Type B pancreatic cell (in vitro differentiated cells): Measurements from ENCODE around the gene TMEM156. TPM values are rescaled to one million over a fixed set of nuclear protein-coding genes. Genes with fewer than 3 reads are reported as not detected.

Experiments used
- DNase-seq: peaks from one replicate; pipeline ENCODE4 v3.0.0; 2021; ENCODE audit warnings: mixed read lengths; ENCODE audit not compliant: unreplicated experiment; ENCODE audit errors: extremely low spot score
- H3K27ac Mint-ChIP-seq: 2 replicates; pipeline ENCODE4 v1.8.0; 2021; ENCODE audit warnings: mild to moderate bottlenecking, mixed read lengths
- H3K27me3 Mint-ChIP-seq: 2 replicates; pipeline ENCODE4 v1.8.0; 2021; ENCODE audit warnings: mixed read lengths
- H3K36me3 Mint-ChIP-seq: 2 replicates; pipeline ENCODE4 v1.8.0; 2021; ENCODE audit warnings: mixed read lengths
- H3K4me1 Mint-ChIP-seq: one replicate; pipeline ENCODE4 v1.8.0; 2021; ENCODE audit warnings: mixed read lengths; ENCODE audit not compliant: unreplicated experiment
- H3K4me3 Mint-ChIP-seq: 2 replicates; pipeline ENCODE4 v1.8.0; 2021; ENCODE audit warnings: mild to moderate bottlenecking, mixed read lengths
- H3K9me3 Mint-ChIP-seq: 2 replicates; pipeline ENCODE4 v1.8.0; 2021; ENCODE audit warnings: mixed read lengths
- total RNA-seq: library from RNA; stranded (reverse); gene quantifications from 2 replicates; pipeline ENCODE4 v1.2.1, GENCODE V29; 2021; ENCODE audit warnings: low replicate concordance
- TF ChIP-seq, protein P1 (sequence below): fragments of 200-600 bp; sonication (generic); conservative IDR thresholded peaks from 2 replicates; pipeline ENCODE4 v1.5.0; 2021; ENCODE audit warnings: antibody characterized with exemption, mild to moderate bottlenecking

TMEM156 gene
- total RNA-seq, 1 donor from 2014 or later = not detected

DNA sequence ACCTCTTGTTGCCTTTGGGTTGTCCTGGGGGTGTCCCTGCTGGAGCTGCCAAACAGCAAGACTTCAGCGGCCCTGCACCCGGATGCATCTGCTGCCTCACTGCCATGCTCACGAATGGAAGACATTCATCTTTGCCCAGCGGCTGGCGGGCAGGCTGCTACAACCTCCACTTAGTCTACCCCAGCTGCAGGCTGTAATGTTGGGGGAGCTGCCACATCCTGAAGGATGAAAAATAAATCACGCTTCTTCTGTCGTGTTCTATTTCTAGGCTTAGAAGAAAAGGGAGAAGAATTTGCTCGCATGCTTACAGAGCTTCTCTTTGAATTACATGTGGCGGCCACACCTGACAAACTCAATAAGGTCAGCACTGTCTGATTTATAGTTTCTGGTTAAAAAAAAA, 103.2 kb downstream of the TMEM156 start:
- Mint-ChIP-seq H3K27me3 (no peaks in the 10 kb centered on the region), H3K9me3 (no peaks in the 10 kb centered on the region), H3K4me1 (peaks cover 17% of the 10 kb centered on the region), H3K36me3 (peaks cover 14% of the 10 kb centered on the region), H3K4me3 (no peak overlapping the region), H3K27ac (no peak overlapping the region)
- DNase-seq = no peak
- TF ChIP-seq, protein P1, sequence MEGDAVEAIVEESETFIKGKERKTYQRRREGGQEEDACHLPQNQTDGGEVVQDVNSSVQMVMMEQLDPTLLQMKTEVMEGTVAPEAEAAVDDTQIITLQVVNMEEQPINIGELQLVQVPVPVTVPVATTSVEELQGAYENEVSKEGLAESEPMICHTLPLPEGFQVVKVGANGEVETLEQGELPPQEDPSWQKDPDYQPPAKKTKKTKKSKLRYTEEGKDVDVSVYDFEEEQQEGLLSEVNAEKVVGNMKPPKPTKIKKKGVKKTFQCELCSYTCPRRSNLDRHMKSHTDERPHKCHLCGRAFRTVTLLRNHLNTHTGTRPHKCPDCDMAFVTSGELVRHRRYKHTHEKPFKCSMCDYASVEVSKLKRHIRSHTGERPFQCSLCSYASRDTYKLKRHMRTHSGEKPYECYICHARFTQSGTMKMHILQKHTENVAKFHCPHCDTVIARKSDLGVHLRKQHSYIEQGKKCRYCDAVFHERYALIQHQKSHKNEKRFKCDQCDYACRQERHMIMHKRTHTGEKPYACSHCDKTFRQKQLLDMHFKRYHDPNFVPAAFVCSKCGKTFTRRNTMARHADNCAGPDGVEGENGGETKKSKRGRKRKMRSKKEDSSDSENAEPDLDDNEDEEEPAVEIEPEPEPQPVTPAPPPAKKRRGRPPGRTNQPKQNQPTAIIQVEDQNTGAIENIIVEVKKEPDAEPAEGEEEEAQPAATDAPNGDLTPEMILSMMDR = no peak

DNA sequence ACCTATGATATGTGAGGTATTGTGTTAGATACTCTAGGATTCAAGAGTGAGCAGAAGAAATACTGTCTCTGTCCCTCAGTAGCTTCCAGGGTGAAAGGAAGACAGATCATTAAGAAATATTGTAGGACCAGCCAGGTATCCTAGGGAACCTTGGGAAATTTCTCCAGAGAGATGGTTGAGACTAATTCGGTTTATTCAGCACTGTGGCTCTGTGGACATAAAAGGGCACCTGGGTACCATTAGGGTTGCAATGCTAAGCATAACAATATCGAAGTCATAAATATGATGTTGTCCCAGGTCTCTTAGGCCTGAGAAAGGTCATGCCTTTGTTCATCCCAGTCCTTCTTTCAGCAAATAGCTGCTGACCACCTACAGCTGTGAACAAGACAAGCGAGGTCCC, 103.6 kb downstream of the TMEM156 start:
- Mint-ChIP-seq H3K9me3 (no peaks in the 10 kb centered on the region), H3K4me1 (peaks cover 17% of the 10 kb centered on the region), H3K36me3 (peaks cover 14% of the 10 kb centered on the region), H3K27me3 (no peaks in the 10 kb centered on the region), H3K4me3 (no peak overlapping the region), H3K27ac (no peak overlapping the region)
- TF ChIP-seq, protein P1 = no peak
- DNase-seq = no peak

DNA sequence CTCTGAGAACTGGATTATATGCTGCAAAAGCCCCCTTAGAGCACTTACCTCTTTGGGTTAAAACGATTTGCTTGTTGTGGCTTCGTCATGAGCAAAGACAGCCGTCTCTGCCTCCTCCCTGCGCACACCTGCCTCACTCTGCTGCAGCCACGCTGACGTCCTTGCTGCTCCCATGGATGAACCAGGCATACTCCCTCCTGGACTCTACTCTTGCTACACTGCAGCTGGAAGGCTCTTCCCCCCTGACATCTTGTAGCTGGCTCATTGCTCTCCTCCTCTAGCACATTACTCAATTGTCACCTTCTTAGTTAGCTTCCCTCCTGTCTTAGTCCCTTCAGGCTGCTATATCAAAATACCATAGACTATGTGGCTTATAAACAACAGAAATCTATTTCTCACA, 105.3 kb downstream of the TMEM156 start:
- no peak for DNase-seq
- Mint-ChIP-seq H3K4me1 (peaks cover 17% of the 10 kb centered on the region), H3K9me3 (no peaks in the 10 kb centered on the region), H3K27me3 (no peaks in the 10 kb centered on the region), H3K36me3 (peaks cover 10% of the 10 kb centered on the region), H3K4me3 (no peak overlapping the region), H3K27ac (no peak overlapping the region)
- TF ChIP-seq, protein P1 = no peak

DNA sequence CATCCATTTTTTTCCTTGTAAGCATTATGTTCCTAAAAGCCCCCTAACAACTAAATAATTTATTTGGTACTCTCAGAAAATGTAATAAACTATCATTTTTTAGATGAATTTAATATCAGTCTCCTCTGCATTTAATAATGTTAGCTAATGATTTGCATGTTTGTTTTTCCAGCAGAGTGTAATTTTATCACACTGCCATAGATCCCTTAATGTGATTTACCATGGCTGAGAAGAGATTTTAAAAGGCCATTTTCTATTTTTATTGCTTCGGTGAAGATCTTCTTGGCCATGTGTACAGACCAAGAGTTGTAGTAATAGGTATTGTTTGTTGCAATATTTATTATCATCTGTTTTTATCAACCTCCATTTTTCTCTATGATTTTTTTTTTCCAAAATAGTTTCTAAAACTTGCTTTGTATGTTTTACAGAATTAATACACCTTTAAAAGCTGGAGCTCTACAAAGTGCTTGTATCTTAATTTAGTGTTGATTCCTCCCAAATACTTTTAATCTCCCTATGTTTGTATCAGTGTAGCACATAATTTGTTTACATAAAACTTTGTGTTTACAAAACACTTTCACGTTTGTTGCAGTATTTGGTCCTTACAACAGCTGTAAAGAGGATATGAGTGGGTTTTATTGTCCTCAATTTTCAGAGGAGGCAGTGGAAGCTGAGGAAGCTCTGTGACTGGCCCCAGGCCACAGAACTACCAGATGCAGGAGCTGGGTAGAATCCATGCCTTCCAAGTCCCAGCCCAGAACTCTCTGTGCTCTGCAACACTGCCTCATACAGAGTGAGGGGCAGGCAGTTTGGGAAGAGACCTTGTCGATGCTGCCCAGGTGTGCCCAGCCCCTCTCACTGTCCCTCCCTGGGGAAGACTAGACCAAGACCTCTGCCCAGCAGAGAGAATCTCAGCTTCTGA, 106.5 kb downstream of the TMEM156 start:
- TF ChIP-seq, protein P1 = no peak
- Mint-ChIP-seq H3K27ac (no peak overlapping the region), H3K36me3 (peaks cover 9% of the 10 kb centered on the region)

DNA sequence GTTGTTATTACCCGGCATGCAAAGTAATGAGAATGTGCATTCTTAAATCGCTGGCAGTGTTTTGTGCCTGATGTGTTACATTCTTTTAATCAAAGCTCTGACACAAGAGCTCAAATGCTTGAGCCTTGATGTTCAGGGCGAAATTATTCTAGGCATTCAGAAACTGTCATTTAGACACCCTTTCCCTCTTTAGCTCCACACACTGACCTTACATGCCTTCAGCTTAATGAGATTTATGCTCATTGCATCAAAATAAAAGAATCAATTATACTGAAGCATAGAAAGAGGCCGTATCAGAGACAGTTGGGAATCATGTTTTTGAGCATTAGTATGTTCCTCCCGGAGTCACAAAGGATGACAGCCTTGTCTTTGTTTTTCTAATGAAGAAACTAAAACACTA, 107.9 kb downstream of the TMEM156 start:
- no peak overlapping the region for H3K27ac Mint-ChIP-seq
- TF ChIP-seq, protein P1 = no peak
- peaks cover 5% of the 10 kb centered on the region for H3K4me1 Mint-ChIP-seq
- no peak overlapping the region for H3K4me3 Mint-ChIP-seq
- H3K27me3 Mint-ChIP-seq = no peaks in the 10 kb centered on the region
- no peaks in the 10 kb centered on the region for H3K9me3 Mint-ChIP-seq
- H3K36me3 Mint-ChIP-seq = peaks cover 11% of the 10 kb centered on the region
- DNase-seq = no peak

More for the DNA sequence above, 106.5 kb downstream of the TMEM156 start:
- DNase-seq = no peak
- Mint-ChIP-seq H3K4me1 (peaks cover 17% of the 10 kb centered on the region), H3K27me3 (no peaks in the 10 kb centered on the region), H3K4me3 (no peak overlapping the region), H3K9me3 (no peaks in the 10 kb centered on the region)
